Measurements from ENCODE around the gene RCOR3. TPM values are rescaled to one million over a fixed set of nuclear protein-coding genes. Genes with fewer than 3 reads are reported as not detected.

RCOR3 gene
- total and polyA plus RNA-seq, 2 of the 8 experiments (the other 6 are each of a cell fraction or from before 2014, with no cell fraction given): 21.4 to 36.3 TPM

DNA sequence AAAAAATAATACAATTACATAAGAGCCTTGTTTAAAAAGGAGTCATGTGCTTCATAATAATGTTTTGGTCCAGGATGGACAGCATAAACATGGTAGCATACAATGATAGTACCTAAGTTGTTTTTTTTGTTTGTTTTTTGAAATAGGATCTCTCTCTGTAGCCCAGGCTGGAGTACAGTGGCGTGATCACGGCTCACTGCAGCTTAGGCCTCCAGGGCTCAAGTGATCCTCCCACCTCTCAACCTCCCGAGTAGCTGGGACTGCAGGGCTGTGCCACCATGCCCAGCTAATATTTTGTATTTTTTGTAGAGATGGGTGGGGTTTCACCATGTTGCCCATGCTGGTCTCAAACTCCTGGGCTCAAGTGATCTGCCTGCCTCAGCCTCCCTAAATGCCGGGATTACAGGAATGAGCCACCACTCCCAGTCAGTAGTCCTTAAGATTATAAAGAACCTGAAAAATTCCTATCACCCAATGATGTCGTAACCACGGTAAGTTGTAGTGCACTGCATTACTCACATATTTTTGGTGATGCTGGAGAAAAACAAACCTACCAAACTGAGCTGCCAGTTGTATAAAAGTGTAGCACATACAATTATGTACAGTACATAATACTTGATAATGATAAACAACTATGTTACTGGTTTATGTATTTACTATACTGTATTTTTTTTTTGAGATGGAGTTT lies 22.4 kb upstream of the RCOR3 start (continued):
- TF ChIP-seq SUZ12 (IDR thresholded peaks at IDR 0.05; ENCODE audit: low read length) (no peak), ATF2 (IDR thresholded peaks at IDR 0.05; ENCODE audit: low read length) (no peak), RXRA (IDR thresholded peaks at IDR 0.05; ENCODE audit: insufficient read depth, low read depth, low read length) (no peak)
